Epithelial cell of prostate (primary cell): ENCODE results near the gene IL6.
"Not testable (repeated sequence)": the region's sequence is repeated elsewhere in the genome, so short reads cannot be mapped to it uniquely, and the experiment has no call there.

ENCODE experiments used
- DNase-seq: peaks from one replicate; pipeline ENCODE4 v3.0.0-alpha.2; 2011; ENCODE audit warnings: low read depth, low spot score
- H3K27ac ChIP-seq: fragments of 450-650 bp; 2 replicates; pipeline ENCODE4 v1.5.1; 2017; ENCODE audit warnings: mild to moderate bottlenecking

IL6 gene

DNA sequence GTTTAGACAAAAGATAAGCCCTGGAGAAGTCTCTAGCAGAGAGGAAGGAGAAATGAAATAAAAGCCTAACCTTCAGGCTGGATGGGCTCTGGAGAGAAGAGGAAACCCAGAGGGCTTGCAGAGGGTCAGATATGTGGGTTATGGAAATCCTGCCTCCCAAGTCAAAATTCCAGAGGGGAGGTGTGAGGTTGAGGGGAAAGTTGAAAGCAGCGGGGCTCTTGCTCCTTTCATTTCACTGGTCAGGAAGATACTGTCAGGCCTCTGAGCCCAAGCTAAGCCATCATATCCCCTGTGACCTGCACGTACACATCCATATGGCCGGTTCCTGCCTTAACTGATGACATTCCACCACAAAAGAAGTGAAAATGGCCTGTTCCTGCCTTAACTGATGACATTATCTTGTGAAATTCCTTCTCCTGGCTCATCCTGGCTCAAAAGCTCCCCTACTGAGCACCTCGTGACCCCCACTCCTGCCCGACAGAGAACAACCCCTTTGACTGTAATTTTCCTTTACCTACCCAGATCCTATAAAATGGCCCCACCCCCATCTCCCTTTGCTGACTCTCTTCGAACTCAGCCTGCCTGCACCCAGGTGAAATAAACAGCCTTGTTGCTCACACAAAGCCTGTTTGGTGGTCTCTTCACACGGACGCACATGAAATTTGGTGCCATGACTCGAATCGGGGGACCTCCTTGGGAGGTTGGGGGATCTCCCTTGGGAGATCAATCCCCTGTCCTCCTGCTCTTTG, 23.7 kb upstream of the IL6 start:
- H3K27ac ChIP-seq, result not testable (repeated sequence)

DNA sequence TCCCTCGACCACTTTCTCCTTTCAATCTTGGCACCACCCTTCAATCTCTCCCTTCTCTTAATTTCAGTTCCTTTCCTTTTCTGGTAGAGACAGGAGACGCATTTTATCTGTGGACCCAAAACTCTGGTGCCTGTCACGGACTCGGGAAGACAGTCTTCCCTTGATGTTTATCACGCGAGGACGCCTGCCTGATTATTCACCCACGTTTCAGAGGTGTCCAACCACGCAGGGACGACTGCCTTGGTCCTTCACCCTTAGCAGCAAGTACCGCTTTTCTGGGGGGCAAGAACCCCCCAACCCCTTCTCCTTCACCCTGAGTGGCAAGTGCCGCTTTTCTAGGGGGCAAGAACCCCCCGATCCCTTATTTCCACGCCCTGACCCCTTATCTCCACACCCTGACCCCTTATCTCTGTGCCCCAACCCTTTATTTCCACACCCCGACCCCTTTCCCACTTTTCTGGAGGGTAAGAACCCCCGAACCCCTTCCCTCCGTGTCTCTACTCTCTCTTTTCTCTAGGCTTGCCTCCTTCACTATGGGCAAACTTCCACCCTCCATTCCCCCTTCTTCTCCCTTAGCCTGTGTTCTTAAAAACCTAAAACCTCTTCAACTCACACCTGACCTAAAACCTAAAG, 22.9 kb upstream of the IL6 start:
- not testable (repeated sequence) for H3K27ac ChIP-seq, DNase-seq

More for the DNA sequence above, 23.7 kb upstream of the IL6 start:
- not testable (repeated sequence) for DNase-seq

DNA sequence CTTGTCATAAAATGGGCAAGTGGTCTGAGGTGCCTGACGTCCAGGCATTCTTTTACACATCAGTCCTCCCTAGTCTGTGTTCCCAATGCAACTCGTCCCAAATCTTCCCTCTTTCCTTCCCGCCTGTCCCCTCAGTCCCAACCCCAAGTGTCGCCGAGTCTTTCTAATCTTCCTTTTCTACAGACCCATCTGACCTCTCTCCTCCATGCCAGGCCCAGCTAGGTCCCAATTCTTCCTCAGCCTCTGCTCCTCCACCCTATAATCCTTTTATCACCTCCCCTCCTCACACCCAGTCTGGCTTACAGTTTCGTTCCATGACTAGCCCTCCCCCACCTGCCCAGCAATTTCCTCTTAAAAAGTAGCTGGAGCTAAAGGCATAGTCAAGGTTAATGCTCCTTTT, 22.3 kb upstream of the IL6 start:
- H3K27ac ChIP-seq, DNase-seq: not testable (repeated sequence)

DNA sequence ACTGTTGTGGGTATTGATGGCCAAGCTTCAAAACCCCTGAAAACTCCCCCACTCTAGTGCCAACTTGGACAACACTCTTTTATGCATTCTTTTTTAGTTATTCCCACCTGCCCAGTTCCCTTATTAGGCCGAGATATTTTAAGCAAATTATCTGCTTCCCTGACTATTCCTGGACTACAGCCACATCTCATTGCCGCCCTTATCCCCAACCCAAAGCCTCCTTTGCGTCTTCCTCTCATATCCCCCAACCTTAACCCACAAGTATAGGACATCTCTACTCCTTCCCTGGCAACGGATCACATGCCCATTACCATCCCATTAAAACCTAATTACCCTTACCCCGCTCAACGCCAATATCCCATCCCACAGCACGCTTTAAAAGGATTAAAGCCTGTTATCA, 21.1 kb upstream of the IL6 start:
- not testable (repeated sequence) for DNase-seq, H3K27ac ChIP-seq

DNA sequence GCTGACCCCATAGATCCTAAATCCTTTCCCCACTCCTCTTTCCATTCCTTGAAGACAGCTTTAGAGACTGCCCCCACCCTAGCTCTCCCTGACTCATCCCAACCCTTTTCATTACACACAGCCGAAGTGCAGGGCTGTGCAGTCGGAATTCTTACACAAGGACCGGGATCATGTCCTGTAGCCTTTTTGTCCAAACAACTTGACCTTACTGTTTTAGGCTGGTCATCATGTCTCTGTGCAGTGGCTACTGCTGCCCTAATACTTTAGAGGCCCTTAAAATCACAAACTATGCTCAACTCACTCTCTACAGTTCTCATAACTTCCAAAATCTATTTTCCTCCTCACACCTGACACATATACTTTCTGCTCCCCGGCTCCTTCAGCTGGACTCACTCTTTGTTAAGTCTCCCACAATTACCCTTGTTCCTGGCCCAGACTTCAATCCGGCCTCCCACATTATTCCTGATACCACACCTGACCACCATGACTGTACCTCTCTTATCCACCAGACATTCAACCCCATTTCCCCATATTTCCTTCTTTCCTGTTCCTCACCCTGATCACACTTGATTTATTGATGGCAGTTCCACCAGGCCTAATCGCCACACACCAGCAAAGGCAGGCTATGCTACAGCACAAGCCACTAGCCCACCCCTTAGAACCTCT, 19.8 kb upstream of the IL6 start:
- H3K27ac ChIP-seq, result not testable (repeated sequence)

DNA sequence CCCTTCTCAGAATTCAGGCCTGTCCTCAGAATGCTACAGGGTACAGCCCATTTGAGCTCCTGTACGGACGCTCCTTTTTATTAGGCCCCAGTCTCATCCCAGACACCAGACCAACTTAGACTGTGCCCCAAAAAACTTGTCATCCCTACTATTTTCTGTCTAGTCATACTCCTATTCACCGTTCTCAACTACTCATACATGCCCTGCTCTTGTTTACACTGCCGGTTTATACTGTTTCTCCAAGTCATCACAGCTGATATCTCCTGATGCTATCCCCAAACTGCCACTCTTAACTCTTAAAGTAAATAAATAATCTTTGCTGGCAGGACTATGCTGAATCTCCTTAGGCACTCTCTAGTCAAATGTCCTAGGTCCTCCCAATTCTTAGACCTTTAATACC, 18.8 kb upstream of the IL6 start:
- not testable (repeated sequence) for H3K27ac ChIP-seq, DNase-seq

More for the DNA sequence above, 19.8 kb upstream of the IL6 start:
- DNase-seq, result not testable (repeated sequence)

DNA sequence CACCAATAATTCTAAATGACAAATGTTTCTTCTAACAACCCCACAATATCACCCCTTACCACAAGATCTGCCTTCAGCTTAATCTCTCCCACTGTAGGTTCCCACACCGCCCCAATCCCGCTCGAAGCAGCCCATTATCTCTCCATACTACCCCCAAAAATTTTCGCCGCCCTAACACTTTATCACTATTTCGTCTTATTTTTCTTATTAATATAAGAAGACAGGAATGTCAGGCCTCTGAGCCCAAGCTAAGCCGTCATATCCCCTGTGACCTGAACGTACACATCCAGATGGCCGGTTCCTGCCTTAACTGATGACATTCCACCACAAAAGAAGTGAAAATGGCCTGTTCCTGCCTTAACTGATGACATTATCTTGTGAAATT, 18.3 kb upstream of the IL6 start:
- not testable (repeated sequence) for H3K27ac ChIP-seq, DNase-seq

DNA sequence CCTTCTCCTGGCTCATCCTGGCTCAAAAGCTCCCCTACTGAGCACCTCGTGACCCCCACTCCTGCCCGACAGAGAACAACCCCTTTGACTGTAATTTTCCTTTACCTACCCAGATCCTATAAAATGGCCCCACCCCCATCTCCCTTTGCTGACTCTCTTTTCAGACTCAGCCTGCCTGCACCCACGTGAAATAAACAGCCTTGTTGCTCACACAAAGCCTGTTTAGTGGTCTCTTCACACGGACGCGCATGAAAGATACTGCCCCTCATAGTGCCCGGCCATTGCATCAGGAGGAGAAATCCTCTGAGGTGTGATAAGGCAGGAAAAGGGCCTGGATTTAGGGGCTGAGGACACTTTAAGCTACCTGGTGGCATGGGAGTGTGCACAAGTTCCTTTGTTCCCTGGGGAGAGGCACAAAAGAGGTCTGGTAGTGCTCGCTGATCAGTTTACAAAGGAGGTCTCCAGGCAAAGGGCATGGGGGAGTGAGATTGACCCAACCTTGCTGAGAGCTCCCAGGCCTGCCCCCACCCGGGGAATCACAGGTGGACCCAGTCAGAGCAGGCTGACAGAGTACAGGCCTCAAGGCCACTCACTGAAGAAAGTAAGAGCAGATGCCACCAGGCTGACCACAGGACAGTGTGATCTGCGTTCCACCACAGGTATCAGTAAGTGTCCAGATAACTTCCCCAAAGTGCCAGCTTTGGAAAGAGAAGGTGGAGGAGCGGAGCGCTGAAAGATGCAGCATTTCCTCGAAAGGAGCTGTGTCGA, 17.8 kb upstream of the IL6 start:
- H3K27ac ChIP-seq, DNase-seq: not testable (repeated sequence)

DNA sequence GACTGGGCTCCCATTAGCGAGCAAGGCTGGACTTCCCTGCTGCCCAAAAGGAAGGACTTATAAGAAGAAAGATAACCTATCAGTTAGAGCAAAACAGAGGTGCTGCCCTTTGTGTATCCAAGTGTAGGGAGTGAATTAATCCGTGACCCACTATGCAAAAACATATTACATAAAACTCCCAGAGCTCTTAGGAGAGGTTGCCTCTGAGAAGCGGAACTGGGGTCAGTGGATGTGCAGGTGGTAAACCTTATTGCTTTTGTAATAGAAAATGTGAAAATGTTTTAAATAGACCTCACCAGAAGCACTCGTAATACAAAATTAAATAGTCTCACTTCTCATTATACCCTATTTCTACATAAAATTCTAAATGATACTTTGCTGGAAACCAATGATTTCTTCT, 17.1 kb upstream of the IL6 start:
- no peak overlapping the region for H3K27ac ChIP-seq
- DNase-seq, result no peak

DNA sequence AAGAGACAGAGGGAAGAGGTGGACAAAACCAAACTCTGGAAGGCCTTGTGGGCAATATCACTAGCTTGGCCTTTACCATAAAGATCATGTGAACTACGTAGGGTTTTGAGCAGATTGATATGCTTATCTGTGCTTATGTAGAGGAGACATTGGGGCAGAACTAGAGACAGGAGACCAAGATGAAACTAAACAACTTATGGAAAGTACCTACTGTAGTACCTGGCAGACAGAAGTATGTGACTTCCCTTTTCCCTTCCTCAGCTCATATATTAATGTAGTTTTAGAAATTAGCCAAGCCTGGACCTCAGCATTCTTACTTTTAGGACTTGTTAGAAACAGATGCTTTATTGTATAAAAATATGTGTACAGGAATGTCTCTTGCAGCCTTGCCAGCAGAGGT, 14.0 kb upstream of the IL6 start:
- no peak overlapping the region for H3K27ac ChIP-seq
- DNase-seq, result no peak

DNA sequence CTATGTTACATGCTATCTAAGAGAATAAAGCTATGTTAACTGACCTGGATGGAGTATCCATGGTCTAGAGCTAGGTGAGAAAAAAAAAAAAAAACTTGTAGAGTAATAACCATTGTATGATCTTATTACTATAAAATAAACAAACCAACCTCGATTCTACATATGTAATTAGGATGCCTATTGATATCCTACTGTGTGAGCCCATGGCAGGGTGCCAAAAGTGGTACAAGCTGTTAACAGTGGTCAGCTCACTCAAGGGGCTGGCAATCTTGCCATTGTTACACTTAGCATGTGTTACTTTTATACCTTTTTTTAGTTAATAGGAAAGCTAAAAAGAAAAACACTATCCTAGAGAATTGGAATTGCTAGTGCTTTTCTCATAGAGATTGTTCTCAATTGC, 13.5 kb upstream of the IL6 start:
- no peak for DNase-seq
- H3K27ac ChIP-seq, result no peak overlapping the region

DNA sequence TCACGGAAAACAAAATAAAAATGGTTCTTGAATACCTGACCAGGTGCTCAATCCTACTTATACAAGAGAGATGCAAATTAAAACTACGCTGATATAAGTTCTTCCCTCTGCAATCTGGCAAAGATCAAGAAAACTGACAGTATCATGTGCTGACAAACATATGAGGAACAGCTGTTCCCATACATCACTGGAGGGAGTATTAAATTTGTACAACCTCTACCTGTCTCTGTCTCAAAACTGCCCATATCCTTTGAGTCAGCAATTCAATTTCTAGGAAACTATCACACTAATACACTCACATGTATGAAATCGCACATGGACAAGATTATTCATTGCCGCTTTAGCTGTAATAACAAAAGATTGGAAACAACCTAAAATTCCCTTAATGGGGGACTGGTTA, 11.0 kb upstream of the IL6 start:
- no peak for DNase-seq

DNA sequence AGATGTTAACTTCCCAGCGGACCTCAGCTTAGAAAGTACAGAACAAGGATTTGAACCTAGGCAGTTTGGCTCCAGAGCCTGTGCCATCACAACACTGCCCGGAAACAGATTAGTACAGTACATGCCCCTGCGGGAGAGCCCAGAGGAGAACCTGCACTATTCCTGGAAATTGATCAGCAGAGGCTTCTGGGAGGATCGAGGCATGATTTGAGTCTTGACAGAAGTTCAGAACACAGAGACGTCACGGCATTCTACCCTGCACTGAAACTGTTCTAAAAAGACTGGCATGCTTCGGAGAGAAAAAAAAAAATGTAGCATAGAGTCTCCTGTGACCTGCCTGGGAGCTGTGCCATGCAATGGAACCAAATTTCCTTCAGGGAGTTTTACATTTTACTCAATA, 9.2 kb upstream of the IL6 start:
- DNase-seq, result no peak
- H3K27ac ChIP-seq, result peak overlapping the region; percentile 71

More for the DNA sequence above, 11.0 kb upstream of the IL6 start:
- H3K27ac ChIP-seq, result no peak overlapping the region

DNA sequence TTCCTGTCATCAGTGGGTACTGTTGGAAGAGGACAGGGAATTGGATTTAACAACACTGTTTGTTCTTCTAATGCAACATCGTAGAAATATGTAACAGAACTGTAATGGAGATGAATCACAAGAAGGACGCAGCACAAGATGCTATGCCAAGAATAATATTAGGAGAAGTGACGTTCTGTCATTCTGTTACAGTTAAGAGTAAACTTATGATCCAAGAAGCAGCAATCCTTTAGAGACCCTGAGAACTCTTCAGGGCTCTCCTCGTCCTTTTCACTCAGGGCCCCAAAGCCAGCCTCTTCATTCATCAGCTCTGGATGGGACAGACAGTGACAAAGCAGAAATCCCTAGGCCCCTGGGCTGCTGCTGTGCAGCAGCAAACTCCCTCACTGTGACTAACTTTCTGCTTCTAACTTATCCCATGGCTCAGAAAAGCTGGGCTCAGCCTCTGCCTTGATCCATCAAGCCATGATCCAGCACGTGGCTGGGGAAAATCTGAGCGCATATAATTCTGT, 8.7 kb upstream of the IL6 start:
- H3K27ac ChIP-seq, result peak overlapping the region; percentile 71
- DNase-seq, result peak; percentile 50

DNA sequence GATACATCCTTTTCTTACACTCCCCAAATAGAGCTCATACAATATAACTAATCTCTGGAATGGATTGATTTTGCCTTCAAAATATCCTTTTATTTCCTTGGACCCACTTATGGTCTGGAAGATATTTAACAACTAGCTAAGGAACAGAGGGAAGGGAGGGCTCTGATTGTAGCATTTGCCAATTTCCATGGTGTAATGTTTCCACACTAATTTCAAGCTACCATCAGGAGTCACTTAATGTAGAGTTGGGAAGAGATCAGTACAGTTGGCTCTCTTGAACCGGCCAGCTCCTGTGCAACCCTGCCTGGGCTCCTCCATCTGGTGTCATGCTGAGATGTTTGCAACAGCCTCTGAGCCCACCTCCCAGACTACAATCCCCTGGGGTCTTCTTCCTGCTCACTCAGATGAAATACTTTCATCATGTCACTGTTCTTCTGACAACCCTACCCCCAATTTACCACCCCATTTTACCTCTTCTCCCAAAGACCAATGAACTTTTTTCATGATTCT, 8.0 kb upstream of the IL6 start:
- H3K27ac ChIP-seq, result peak overlapping the region; percentile 71
- DNase-seq, result no peak

DNA sequence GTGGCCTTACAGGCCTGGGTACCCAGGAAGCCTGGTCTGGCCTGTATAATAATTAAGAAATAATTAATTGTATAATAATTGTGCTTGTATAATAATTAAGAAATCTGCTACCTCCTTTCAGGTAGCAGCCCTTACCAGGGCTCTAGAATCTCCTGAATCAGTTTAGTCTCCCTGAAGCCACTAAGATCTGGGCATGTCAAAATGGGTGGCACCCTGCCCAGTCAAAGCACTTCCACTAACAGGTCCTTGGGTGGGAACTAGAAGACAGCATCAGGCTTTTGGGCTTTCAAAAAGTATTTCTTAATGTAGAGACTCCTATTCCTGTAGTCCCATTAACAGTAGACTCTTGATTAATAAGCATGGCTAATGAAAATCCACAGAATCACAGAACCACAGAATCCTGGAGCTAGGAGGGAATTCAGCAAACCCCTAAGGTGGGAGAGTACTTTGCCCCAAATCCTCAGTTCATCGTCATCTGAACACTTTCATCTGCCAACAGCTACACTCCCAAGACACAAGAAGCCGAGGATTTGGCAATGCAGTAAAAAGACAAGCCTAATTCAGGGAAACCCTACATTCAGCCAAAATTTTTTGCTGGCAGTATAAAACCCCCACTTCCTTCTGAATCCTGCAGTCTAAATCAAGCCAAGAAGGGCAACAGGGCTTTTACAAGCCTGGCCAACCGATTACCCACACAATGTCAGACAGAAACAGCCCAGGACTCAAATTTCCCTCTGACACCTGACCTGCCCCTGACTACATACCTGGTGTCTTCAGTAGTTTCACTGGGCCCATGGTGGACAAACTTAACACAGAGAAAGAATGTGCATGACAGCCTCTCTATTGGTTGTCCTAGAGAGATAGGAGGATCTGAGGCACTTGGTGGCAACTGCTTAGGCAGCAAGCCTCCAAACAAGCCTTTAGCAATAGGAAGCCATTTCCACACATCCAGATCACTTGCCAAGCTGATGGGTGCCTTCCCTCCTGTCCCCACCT, 5.9 kb upstream of the IL6 start:
- DNase-seq, result no peak

DNA sequence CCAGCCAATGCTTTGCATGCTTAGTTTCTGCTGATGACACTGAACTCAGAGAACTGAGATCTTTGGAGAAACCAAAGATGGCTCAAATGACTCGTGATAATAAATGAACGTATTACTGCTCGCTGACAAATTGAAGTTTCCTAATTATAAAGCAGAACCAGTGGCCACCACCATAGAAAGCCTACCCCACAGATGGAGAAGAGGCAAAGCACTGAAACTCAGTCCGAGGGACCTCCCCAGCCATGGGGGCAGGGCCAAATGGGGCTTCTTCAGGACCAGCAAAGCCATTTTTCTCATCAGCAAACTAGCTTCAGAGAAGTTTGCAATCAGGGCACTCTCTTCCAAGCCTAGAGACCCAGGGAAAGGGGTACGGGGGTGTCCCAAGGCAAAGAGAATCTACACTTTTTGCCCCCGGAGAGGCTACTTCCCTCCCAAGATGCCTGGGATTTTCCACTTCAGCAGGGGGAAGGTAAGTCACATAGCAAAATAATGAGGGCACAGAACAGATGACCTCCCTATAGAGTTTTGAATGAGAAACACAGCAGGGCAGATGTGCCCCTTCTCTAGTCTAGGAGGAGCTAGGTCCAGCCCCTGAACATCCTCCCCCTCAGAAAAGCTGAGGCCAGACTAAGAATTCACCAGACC, 4.3 kb upstream of the IL6 start:
- DNase-seq, result no peak

More for the DNA sequence above, 5.9 kb upstream of the IL6 start:
- no peak overlapping the region for H3K27ac ChIP-seq

DNA sequence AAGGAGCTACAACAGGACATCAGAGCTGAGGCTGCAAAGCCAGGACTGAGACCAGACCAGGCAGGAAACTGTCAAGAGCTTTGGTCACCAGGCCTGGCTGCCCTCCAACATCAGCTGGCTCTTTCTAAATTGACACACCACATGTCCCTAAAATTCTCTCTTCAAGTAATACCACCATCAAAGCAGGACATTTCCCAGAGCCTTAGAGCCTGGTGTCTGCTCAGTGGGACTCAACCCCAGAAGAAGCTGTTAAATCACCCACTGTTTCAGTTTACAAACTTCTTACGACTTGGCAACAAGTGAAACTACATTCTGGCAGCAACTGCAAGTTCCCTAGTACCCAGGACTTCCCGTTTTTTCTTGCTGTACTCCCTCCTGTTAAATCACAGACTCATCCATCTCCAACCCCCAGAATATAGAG, 3.8 kb upstream of the IL6 start:
- no peak overlapping the region for H3K27ac ChIP-seq
- no peak for DNase-seq

More for the DNA sequence above, 4.3 kb upstream of the IL6 start:
- H3K27ac ChIP-seq, result no peak overlapping the region
